ENCODE data around the gene ZNF106.

ZNF106 gene

DNA sequence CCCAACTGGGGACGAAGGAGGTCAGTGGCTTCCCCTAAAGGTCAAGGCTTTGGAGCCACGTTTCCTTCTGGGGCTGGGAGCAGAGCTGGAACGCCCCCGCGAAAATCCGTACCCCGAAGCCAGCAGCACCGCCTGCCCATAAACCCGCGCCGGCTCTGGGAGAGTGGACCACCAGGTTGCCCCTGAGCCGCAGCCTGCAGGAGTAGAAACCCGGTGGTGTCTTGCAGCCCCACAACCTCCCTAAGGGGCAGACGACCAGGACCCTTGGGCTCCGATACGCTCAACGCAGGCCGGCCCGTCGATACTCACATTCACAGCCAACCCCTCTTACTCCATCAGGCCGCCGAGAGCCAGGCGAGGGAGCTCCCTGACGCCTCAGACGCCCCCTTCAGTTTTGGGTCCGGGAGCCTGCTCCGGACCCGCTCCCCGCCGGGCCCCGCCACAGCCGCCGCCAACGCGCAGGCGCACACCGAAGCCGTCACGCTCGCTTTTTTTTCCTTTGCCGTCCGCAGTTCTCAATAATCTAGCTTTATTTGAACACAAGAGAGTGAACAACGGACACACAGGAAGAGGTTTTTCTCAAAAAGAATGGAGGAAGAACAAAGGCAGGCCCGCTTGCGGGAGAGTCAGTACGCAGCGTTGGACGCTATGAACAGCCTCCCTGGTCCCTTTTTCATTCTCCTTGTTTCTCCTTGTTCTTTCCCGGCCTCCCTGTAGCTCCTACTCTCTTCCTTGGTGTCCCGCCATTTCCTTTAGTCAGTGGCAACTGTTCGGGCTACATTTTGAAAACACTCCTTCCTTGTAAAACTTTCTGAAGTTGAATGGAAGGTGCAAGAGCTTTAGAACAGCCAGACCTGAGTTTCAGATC is at the start of gene ZNF106:
TSS of gene ZNF106 (minus strand) at position 471 of the 868 bp plus-strand sequence. CDS start 18,852 bp downstream, outside the sequence.
- peak; percentile 74 to 78 for DNase-seq

DNA sequence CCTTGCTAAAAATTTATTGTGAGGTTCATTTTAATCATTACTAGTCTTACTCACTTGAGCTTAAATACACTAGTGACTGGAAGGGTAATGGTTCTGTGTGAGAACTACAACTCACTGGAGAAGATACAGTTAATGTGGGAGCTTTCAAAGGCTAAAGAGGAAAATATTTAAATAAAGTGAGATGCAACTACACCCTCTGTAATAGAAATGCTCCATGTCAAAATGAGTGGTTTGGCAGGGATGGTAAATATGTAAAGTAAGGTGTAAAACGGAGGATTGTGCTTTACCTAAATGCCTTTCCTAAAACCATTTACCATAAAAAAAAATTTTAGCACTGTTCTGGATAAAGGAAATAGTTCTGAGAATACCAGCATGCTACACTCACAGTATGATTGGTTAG is 42.3 kb upstream of the ZNF106 start:
- no peak for DNase-seq

DNA sequence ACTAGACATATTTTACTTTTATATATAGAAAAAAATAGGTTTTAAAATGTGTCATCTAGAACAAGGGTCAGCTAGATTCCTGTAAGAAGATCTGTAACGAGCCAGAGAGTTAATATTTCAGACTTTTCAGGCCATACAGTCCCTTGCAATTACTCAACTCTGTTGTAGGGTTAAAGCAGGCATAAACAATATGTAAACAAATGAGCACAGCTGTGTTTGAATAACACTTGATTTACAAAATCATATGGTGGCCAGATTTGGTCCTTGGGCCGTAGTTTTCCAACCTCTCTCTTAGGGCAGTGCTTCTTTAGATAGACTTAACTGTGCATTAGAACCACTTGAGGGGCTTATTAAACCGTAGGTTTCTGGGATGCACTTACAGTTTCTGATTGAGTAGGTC is 38.0 kb upstream of the ZNF106 start:
- no peak for DNase-seq

DNA sequence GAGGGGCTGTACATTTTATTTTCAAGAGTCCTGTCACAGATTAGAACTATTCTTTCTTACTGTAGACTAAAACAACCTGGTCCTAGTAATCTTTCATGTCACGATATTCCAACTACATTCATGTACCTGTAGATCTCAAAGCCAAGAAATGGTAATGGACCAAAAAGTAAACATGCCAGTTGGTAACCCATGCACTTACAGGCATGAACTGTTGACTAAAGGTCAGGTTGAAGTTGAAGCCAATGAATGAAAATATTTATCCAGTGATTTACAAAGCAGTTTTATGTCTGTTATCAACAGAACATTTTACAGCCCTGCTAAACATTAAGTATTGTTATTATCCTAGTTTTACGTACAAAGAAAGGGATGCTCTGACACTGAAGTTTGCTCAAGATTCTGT is 32.4 kb upstream of the ZNF106 start:
- DNase-seq, result no peak

DNA sequence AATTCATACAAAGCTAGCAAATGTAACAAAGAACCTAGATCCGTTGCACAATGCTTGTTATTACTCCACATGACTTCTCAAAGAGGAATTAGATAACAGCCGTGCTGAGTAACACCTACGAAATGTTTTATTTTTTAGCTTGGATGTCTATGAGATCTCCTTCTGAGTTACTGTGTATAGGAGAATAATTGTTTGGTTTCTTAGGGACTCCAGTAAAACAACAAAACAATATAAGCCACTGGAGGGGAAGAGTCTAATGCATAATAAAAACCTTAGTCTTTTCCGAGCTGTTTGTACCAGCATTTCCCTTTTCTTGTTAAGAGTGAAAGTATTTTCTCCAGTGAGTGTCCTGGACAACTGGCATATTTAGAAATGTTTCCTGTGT is 20.1 kb upstream of the ZNF106 start:
- DNase-seq, result no peak

DNA sequence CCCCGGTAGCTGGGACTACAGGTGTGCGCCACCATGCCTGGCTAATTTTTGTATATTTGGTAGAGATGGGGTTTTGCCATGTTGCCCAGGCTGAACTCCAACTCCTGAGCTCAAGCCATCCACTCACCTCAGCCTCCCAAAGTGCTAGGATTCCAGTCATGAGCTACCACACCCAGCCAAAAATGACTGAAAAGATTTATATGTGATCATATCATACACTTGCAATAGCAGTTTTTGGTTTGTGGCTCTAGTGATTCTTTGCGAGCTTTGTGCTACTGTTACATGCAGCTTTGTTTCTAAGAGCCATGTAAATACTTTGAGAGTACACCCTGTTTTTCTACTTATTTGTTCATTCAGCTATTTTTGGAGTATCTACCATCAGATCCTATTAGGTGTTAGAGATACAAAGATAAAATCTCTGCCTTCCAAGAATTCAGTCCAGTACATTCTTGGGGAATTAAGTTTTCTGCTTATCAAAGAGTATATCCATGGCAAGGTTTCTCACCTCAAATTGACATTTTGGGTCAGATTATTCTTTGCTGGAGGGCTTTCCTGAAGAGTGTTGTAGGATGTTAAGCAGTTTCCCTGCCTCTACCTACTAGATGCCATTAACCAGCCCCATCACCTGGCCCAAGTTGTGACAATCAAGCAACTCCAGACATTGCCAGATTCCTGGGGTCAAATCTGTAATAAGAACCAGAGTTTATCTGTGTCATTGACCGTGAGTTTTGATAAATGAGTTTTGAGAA is 19.5 kb upstream of the ZNF106 start:
- DNase-seq, result no peak

DNA sequence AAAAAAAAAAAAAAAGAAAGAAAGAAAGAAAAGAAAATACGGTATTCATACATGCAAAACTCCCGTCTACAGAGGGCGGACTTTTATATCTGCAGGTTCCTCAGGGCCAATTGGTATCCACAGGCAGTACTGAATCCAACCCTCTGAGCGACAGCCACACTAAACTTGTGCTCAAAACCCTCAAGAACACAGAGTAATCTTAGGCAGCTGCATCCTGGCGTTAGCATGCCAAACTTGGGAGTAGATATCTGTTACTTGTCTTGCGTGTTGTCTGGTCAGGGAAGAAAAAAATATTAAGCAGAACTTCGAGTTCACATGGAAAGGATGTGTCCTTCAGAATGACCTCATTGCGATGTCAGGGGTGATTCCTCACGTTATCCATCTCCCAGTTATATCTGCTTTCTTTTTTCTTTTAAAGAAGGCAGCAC is 17.3 kb upstream of the ZNF106 start:
- DNase-seq, result no peak

DNA sequence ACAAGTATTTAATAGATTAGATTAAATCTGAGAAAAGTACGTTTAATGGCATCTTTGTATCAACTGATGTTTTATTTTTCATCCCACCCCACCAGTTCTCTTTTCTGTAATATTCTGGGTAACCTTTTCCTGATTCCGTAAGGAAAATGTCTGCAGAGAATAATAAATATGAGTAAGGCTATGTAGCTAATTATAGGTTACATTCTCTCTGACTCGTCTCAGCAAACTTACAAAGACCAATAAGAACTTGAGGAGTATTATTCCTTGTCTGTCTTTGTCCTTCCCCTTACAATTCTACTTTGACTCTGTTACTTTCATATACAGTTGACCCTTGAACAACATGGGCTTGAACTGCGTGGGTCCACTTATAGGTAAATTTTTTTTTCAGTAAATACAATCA is 16.6 kb upstream of the ZNF106 start:
- no peak for DNase-seq

DNA sequence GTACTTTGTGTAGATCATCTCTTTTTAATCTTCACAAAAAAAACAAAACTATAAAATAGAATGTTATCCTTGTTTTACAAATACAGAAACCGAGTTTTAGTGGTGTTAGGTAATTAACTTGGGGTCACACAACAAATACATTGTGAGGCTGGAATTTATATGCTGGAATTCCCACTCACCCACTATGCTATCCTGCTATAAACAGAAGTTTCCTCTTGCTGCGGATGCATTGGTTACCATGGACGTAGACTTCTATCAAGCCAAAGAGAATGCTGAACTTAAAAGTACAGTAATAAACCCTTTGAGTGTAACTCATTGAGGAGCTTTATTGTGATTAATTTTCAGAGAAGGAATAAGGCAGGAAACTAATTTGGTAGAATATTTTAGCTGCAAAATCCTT is 13.7 kb upstream of the ZNF106 start:
- no peak for DNase-seq

DNA sequence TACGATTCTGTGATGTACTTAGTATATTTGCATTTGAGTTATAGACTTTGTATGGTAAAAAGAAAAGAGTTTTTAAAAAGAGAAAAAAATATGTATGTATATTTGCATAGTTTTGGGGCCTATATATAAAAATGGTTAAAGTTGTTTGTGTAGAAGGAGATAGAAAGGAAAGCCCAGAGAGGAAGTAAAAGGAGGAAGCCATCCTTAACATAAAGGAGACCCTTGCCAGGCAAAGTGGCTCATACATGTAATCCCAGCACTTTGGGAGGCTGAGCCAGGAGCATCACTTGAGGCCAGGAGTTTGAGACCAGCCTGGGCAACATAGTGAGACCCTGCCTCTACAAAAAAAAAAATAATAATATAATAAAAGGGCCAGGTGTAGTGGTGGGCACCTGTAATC is 12.9 kb upstream of the ZNF106 start:
- no peak for DNase-seq

DNA sequence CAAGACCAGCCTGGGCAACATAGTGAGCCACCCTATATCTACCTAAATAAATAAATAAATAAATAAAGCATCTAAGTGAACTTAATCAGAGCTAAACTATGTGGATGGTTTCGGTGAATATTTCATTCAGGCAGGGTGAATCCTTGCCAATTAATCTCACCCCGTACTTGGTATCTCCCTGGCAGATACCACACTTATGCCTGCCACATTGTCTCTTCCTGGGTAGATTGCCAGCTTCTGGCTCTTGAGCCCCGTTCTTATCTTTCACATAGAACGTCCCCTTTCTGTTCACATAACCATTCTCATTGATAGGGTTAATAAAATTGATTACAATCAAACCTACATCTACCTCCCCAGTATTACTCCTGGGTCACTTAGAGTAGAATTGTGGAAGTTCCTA is 11.5 kb upstream of the ZNF106 start:
- no peak for DNase-seq

DNA sequence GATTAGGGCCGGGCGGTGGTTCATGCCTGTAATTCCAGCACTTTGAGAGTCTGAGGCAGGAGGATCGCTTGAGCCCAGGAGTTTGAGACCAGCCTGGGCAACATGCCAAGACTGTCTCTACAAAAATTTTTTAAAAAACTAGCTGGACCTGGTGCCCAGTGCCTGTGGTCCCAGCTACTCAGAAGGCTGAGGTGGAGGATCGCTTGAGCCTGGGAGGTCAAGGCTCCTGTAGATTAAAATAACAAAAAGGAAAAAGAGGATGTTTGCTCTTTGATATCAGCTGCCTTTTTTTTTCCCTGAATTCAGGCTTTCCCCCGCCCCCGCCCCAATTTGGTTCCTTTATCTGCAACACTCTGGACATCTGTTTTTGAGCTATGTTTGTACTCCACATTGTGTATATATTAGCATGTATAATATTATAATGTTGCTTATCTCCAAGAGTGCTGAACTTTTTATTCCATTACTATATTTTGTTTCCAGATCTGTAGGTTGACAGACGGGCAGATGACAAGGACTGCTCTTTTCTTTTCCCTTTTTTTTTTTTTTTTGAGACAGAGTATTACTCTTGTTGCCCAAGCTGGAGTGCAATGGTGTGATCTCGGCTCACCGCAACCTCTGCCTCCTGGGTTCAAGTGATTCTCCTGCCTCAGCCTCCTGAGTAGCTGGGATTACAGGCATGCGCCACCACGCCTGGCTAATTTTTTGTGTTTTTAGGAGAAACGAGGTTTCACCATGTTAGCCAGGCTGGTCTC is 9.1 kb upstream of the ZNF106 start:
- DNase-seq, result no peak

DNA sequence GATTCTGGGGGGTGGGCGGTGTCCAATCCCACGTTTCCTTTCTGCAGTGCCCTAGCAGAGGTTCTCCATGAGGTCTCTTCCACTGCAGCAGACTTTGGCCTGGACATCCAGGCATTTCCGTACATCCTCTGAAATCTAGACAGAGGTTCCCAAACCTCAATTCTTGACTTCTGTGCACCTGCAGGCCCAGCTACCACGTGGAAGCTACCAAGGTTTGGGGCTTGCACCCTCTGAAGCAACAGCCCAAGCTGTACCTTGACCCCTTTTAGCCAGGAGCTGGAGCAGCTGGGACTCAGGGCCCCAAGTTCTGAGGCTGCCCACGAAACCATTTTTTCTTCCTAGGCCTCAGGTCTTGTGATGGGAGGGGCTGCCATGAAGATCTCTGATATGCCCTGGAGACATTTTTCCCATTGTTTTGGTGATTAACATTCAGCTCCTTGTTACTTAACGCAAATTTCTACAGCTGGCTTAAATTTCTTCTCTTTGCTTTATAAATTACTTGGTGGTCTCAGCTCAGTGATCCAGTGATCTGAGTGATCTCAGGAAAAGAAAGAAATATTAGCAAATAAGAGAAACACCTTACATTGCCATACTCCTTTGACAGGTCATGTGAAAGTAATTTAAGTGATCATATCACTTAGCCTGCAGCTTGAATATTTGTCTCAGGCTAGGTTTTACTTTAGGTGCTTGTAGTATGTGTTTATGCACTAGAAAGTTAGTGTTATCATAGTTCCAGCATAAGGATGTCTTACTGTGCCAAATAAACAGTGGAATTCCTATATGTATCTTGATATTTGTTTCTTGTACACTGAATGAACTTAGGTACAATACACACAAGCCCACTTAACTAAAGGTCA is 7.5 kb upstream of the ZNF106 start:
- DNase-seq, result no peak

DNA sequence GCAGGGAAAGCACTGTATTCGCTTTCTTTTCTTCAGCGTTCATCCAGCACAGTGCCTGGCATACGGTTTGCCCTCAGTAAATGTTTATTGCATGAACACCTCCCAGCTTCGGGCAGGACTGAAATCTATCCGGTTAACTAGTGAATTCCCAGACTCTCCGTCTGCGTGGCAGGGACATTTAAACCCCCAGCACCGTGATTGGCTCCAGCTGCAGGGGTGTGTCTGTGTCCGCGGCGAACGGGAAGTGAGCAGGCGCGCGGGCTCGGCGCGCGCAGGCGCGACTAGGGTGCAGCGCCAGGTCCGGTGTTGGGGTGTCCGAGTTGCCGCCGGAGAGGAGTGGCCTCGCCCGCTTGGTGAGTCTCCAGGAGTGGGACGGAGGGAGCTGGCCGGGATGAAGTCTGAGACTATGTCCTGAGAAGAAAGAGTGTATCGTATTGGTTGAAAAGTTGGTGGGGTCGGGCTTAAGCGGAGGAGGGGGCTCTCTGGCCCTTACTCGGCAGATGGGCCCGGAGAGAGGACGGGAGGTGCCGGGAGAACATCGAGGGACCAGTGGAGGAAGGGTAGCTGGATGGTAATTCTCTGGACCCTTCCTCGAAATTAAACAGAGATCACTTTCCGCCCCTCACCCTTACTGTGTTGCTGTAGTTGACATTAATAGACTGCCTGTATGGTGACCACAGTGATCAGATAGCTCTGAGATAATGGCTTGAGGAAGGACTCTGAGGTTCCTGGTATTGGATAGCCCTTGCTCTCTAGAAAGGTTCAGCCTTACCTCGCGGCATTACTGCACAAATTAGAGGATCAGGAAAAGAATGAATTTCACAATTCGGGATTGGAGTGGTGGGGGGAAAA is 4.6 kb upstream of the ZNF106 start, which contains the start of gene SNAP23:
TSS of gene SNAP23 (plus strand) at position 274 of the 852 bp plus-strand sequence. CDS start 16,213 bp downstream, outside the sequence.
- DNase-seq, result peak; percentile 50 to 62

DNA sequence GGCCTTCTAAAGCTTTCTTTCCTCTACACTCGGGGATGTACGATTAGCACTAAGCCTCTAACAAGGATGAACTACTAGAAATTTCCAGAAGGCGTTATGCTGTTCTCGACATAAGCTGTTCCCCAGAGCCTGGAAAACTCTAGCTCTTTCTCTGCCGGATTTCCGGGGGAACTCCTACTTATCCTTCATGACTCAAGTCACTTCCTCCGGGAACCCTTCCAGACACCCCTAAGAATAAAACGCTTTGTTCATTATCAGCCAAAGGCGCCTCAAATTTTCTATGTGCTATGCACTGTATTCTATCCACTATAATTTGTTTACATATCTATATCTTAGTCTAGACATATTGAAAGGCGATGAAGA is 4.0 kb upstream of the ZNF106 start:
- no peak for DNase-seq

DNA sequence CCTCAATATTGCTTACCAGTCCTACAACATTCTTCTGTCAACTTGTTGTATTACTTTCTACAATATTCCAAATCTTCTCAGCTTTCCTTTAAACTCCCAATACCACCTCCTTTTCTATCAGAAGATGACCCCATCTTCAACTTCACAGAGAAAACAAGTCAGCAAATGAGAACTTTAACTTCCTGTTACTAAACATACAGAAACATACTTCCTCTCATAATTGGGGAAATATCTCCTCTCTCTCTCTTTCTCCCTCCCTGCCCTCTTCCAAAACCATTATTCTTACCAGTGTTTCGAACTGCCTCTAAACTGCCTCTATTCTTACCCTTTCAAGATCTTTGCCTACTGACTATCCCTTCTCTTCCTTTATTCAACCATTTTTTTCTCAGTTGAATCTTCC is 2.7 kb upstream of the ZNF106 start:
- DNase-seq, result no peak

DNA sequence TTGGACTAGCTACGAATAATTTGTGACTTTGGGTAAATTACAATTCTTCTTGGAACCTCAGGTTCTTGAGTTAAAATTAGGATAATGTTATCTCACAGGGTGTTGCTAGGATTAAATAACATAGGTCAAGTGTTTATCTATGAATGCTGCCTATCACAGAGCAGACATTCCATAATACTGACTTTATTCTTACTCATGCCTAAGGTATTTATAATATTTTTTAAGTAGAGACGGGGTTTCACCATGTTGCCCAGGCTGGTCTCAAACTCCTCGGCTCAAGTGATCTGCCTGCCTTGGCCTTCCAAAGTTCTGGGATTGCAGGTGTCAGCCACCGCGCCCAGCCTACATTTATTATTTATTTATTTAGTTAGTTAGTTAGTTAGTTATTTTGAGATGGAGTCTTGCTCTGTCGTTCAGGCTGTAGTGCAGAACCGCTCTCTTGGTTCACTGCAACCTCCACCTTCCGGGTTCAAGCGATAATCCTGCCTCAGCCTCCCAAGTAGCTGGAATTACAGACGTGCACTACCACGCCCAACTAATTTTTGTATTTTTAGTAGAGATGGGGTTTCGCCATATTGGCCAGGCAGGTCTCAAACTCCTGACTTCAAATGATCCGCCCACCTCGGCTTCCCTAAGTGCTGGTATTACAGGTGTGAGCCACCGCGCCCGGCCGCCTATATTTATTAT is 741 bp upstream of the ZNF106 start:
- DNase-seq, result no peak

DNA sequence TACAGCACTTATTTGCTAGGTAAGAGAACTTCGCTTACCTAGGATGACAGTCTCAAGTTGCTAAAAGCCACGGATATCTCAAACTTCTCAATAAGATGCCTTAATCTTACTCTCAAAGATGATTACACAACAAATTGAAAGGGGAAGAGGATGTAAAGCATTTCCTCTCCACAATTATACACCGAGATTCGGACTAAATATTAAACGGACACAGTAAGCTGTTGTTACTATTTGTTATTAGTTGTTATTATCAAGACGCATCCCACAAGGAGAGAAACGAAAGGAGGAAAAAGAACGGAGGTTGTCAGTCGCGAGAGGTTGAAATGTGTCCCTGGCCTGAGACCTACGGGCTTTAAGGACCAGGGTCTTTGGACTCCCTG is 660 bp downstream of the ZNF106 start:
- DNase-seq, result no peak

DNA sequence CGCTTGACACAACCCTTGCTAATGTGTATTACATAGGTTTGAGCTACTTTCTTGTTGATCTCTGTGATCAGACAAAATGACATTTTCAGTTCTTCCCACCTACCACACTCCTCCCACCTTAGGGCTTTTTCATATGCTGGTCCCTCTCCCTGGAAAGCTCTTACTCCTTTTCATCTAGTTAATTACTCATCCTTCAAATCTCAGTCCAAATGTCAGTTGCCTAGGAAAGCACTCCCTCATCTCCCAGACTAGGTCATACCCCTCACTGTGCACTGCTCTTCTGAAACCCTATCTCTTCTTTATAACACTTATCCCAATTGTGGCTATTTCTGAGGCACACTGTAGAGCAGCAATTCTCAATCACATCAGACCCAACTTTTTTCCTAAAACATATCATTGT is 7.3 kb downstream of the ZNF106 start:
- no peak for DNase-seq

DNA sequence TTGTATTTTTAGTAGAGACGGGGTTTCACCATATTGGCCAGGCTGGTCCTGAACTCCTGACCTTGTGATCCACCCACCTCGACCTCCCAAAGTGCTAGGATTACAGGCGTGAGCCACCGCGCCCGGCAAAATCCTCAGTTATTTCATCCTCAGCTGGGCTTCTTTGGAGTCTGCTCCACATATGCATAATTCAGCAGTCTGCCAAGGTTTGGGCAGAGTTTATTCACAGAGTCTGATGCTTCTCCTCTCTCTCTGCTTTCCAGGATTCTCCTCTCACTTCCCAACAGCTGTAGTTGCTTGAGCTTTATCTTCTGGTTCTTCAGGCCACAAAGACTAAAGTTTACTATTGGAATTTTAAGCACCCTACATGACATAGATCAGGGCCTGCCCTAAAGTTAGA is 8.2 kb downstream of the ZNF106 start:
- DNase-seq, result no peak

DNA sequence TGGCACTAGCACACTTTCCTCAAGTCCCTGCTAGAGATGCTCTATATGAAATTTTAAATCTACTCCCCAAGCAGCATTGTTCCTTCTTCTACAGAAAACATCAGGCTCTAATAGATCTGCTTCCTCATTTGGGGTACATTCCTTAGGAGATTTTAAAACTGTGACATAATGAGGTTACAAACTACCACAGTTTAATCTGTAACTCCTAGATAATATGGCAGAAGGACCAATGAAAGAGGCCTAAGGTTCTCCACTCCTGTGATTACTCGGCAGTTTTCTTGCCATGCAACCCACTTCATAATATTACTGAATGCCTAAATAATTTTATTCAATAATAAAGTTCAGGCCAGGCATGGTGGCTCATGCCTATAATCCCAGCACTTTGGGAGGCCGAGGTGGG is 16.1 kb downstream of the ZNF106 start:
- no peak for DNase-seq
